ENCODE measurements around the gene WNT2B.

WNT2B gene

GRCh38 chr1:112504001-112504660, 4.6 kb upstream of the WNT2B start:
- no peak for TF ChIP-seq NFIC (IDR thresholded peaks at IDR 0.05)
- no peak for TF ChIP-seq CEBPB (IDR thresholded peaks at IDR 0.05)
- TF ChIP-seq TEAD4 (IDR thresholded peaks at IDR 0.05) = no peak
- TF ChIP-seq RAD21 (IDR thresholded peaks at IDR 0.05; ENCODE audit: low read depth) = no peak

- TF ChIP-seq EP300 (IDR thresholded peaks at IDR 0.05; ENCODE audit: borderline replicate concordance) (no peak), RAD21 (IDR thresholded peaks at IDR 0.05; ENCODE audit: low read depth) (peak; percentile 14; the same call in 1 of the 2 replicates), REST (IDR thresholded peaks at IDR 0.05; ENCODE audit: low read depth) (no peak), MAX (IDR thresholded peaks at IDR 0.05) (no peak), FOXM1 (IDR thresholded peaks at IDR 0.05; ENCODE audit: borderline replicate concordance, low read depth) (no peak), CEBPB (IDR thresholded peaks at IDR 0.05) (no peak), TCF12 (IDR thresholded peaks at IDR 0.05; ENCODE audit: low read depth) (no peak)
Observed at GRCh38 chr1:112504661-112505399, 3.9 kb upstream of the WNT2B start.

- TF ChIP-seq USF1 (IDR thresholded peaks at IDR 0.05) (no peak), RAD21 (IDR thresholded peaks at IDR 0.05; ENCODE audit: low read depth) (no peak), EP300 (IDR thresholded peaks at IDR 0.05; ENCODE audit: borderline replicate concordance) (no peak), CREB1 (IDR thresholded peaks at IDR 0.05; ENCODE audit: low read depth) (no peak), TAF1 (IDR thresholded peaks at IDR 0.05; ENCODE audit: low read depth) (no peak), EGR1 (IDR thresholded peaks at IDR 0.05) (no peak), NFIC (IDR thresholded peaks at IDR 0.05) (no peak), TCF12 (IDR thresholded peaks at IDR 0.05; ENCODE audit: low read depth) (no peak), YY1 (IDR thresholded peaks at IDR 0.05; ENCODE audit: low read depth) (no peak), ZBTB7A (IDR thresholded peaks at IDR 0.05; ENCODE audit: low read depth) (no peak), MAX (IDR thresholded peaks at IDR 0.05) (no peak)
Observed at GRCh38 chr1:112505400-112505785, 3.4 kb upstream of the WNT2B start.

GRCh38 chr1:112505878-112506277, 2.9 kb upstream of the WNT2B start:
- no peak for TF ChIP-seq NFIC (IDR thresholded peaks at IDR 0.05)
- no peak for TF ChIP-seq EP300 (IDR thresholded peaks at IDR 0.05; ENCODE audit: borderline replicate concordance)
- no peak for TF ChIP-seq MAX (IDR thresholded peaks at IDR 0.05)

GRCh38 chr1:112506306-112506705, 2.5 kb upstream of the WNT2B start:
- TF ChIP-seq TCF12 (IDR thresholded peaks at IDR 0.05; ENCODE audit: low read depth) (no peak), CEBPB (IDR thresholded peaks at IDR 0.05) (no peak), RAD21 (IDR thresholded peaks at IDR 0.05; ENCODE audit: low read depth) (no peak)

- TF ChIP-seq TEAD4 (IDR thresholded peaks at IDR 0.05) (no peak), USF1 (IDR thresholded peaks at IDR 0.05) (no peak), CREB1 (IDR thresholded peaks at IDR 0.05; ENCODE audit: low read depth) (no peak), FOXM1 (IDR thresholded peaks at IDR 0.05; ENCODE audit: borderline replicate concordance, low read depth) (no peak), NFIC (IDR thresholded peaks at IDR 0.05) (no peak), TAF1 (IDR thresholded peaks at IDR 0.05; ENCODE audit: low read depth) (no peak), EP300 (IDR thresholded peaks at IDR 0.05; ENCODE audit: borderline replicate concordance) (no peak), RAD21 (IDR thresholded peaks at IDR 0.05; ENCODE audit: low read depth) (no peak), REST (IDR thresholded peaks at IDR 0.05; ENCODE audit: low read depth) (no peak), YY1 (IDR thresholded peaks at IDR 0.05; ENCODE audit: low read depth) (no peak), MAX (IDR thresholded peaks at IDR 0.05) (no peak)
Observed at GRCh38 chr1:112506731-112507130, 2.0 kb upstream of the WNT2B start.

All from Ishikawa (cell line).